BJ (cell line): ENCODE measurements around the gene LIN7A. TPM values are rescaled to one million over a fixed set of nuclear protein-coding genes. Genes with fewer than 3 reads are reported as not detected.

ENCODE experiments used
- CTCF ChIA-PET: fragments of 350-600 bp; formaldehyde crosslinking; extraction: SDS; loops from one replicate; lab custom pipeline; 2021; ENCODE audit warnings: antibody characterized with exemption, inconsistent platforms; lab: Yijun Ruan, JAX
- POLR2A ChIA-PET: fragments of 300-600 bp; sonication (Branson Sonifier 250); formaldehyde crosslinking; extraction: SDS; loops from one replicate; lab custom pipeline; 2021; ENCODE audit warnings: antibody characterized with exemption; lab: Charles Lee
- DNase-seq: peaks from one replicate; pipeline ENCODE4 v3.0.0-alpha.2; 2011; ENCODE audit warnings: low read depth
- H3K27me3 ChIP-seq: 2 replicates; pipeline ENCODE4 v1.6.0; 2011; ENCODE audit warnings: low read length; ENCODE audit not compliant: control insufficient read depth, insufficient read depth
- H3K36me3 ChIP-seq: 2 replicates; pipeline ENCODE4 v1.5.1; 2011; ENCODE audit warnings: low read length; ENCODE audit not compliant: control insufficient read depth, insufficient read depth
- H3K4me3 ChIP-seq: 2 replicates; pipeline ENCODE4 v1.5.1; 2011; ENCODE audit warnings: low read depth, mild to moderate bottlenecking, control low read depth, low read length
- polyA plus RNA-seq: library from polyadenylated mRNA; depleted of rRNA; stranded (reverse); fragments of >200 nt; gene quantifications from 2 replicates; pipeline ENCODE4 v1.2.3, GENCODE V29; 2011
- TF ChIP-seq, protein P1 (sequence below): IDR thresholded peaks from 2 replicates; pipeline ENCODE4 v1.5.1; 2011; ENCODE audit warnings: low read depth, mild to moderate bottlenecking, control low read depth, inconsistent platforms, low read length, moderate library complexity; ENCODE audit not compliant: insufficient read depth

Gene LIN7A
- polyA plus RNA-seq, 1 experiment = 15.4 TPM

GRCh38 chr12:80857311-80857710, 80.4 kb downstream of the LIN7A start:
- TF ChIP-seq, protein P1, sequence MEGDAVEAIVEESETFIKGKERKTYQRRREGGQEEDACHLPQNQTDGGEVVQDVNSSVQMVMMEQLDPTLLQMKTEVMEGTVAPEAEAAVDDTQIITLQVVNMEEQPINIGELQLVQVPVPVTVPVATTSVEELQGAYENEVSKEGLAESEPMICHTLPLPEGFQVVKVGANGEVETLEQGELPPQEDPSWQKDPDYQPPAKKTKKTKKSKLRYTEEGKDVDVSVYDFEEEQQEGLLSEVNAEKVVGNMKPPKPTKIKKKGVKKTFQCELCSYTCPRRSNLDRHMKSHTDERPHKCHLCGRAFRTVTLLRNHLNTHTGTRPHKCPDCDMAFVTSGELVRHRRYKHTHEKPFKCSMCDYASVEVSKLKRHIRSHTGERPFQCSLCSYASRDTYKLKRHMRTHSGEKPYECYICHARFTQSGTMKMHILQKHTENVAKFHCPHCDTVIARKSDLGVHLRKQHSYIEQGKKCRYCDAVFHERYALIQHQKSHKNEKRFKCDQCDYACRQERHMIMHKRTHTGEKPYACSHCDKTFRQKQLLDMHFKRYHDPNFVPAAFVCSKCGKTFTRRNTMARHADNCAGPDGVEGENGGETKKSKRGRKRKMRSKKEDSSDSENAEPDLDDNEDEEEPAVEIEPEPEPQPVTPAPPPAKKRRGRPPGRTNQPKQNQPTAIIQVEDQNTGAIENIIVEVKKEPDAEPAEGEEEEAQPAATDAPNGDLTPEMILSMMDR = no peak
- no peak for DNase-seq
- POLR2A ChIA-PET = interaction anchor here (0.6 to 0.7 kb wide), 3 partner anchors 80 to 157 kb away, joined by 3 read pairs; no protein-coding TSS in a partner anchor
- CTCF ChIA-PET = interaction anchor here (0.9 to 1.0 kb wide), 2 partner anchors 20 to 75 kb away, joined by 3 read pairs; no protein-coding TSS in a partner anchor
- no peak overlapping the region for H3K4me3 ChIP-seq
- H3K27me3 ChIP-seq = no peaks in the 10 kb centered on the region
- no peaks in the 10 kb centered on the region for H3K36me3 ChIP-seq

DNA sequence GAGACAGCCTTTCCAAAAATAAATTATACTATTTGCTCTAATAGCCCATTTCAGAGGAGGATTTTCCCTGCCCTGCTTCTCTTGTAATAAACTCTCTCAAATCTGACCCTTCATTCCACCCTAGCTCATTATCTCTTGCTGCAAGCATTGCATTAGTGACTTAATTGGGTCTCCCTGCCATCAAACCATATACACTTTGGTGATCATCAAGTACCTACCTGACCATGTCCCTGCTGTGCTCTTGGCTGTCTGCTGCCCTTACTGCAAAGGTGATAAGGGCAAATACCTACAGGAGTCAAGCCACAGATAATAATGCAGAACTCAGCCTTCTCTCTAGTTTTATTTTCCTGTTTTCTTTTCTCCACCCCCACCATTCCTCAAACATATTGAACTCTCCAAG, 88.4 kb downstream of the LIN7A start:
- CTCF ChIA-PET = no interaction called here
- no peak for DNase-seq
- no peak overlapping the region for H3K4me3 ChIP-seq
- POLR2A ChIA-PET = no interaction called here
- no peaks in the 10 kb centered on the region for H3K36me3 ChIP-seq
- TF ChIP-seq, protein P1 = no peak
- no peaks in the 10 kb centered on the region for H3K27me3 ChIP-seq

- Histone ChIP-seq H3K4me3 (no peak overlapping the region), H3K27me3 (no peaks in the 10 kb centered on the region), H3K36me3 (no peaks in the 10 kb centered on the region)
- POLR2A ChIA-PET = no interaction called here
- DNase-seq = no peak
- TF ChIP-seq, protein P1 = no peak
- CTCF ChIA-PET = interaction anchor here (0.6 kb wide), 1 partner anchor 11 kb away, joined by 3 read pairs; no protein-coding TSS in a partner anchor
Observed at GRCh38 chr12:80848858-80849257, 88.9 kb downstream of the LIN7A start.

DNA sequence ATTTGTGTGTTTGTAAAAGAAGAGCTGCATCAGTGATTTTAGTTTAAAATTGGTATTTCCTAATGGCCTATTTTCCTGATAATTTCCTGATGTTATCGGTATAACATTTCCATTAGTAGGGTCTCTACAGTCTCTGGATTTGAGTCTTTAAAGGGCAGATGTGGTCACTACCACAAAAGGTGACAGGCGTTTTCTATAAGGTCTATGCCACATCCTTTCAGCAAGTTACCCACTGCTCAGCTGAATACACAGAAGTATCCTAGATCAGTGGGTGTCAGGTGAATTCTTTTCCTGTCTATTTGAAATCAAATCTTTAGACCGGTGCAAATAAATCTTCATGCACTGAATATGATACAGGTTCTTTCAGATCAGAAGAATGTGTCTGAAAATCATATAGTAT, 90.2 kb downstream of the LIN7A start:
- ChIA-PET POLR2A (no interaction called here), CTCF (interaction anchor here (0.6 to 3.1 kb wide), 2 partner anchors 10 to 24 kb away, joined by 3 to 13 read pairs; no protein-coding TSS in a partner anchor)
- no peak for DNase-seq
- Histone ChIP-seq H3K27me3 (no peaks in the 10 kb centered on the region), H3K36me3 (no peaks in the 10 kb centered on the region), H3K4me3 (no peak overlapping the region)
- TF ChIP-seq, protein P1 = no peak

DNA sequence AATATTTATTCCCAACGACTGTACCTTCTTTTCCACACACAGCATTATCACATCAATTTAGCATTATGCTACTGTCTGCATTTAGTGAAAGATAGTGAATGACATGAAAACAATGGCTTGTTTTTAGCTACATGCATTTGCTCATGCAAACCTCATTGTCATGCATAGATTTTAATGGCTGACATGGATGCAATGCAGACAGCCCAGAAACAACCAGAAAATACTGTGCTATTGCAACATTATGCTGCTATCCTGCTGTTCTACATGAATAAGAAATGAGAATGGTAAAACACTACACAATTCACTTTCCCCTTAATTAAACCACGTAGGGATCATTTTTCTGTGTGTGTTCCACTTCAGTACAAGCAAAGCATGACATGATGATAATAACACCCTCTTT, 90.8 kb downstream of the LIN7A start:
- POLR2A ChIA-PET = no interaction called here
- no peaks in the 10 kb centered on the region for H3K27me3 ChIP-seq
- DNase-seq = no peak
- no peak overlapping the region for H3K4me3 ChIP-seq
- no peaks in the 10 kb centered on the region for H3K36me3 ChIP-seq
- TF ChIP-seq, protein P1 = no peak
- CTCF ChIA-PET = interaction anchor here (3.1 kb wide), 1 partner anchor 10 kb away, joined by 13 read pairs; no protein-coding TSS in a partner anchor
